ENCODE data around the gene KCTD14. TPM values are rescaled to one million over a fixed set of nuclear protein-coding genes. Genes with fewer than 3 reads are reported as not detected.
"Not testable (repeated sequence)": the region's sequence is repeated elsewhere in the genome, so short reads cannot be mapped to it uniquely, and the experiment has no call there.

Gene KCTD14
- polyA plus RNA-seq, 4 donors, result 13.1 to 16.8 (median 14.6) TPM

- DNase-seq (ENCODE audit: low read depth in 4 of 4, low spot score in 3 of 4), result no peak
These were observed 25.5 kb upstream of the KCTD14 start for GRCh38 chr11:78048561-78048960.

GRCh38 chr11:78046486-78046854 lies 23.4 kb upstream of the KCTD14 start:
- DNase-seq (ENCODE audit: low read depth in 4 of 4, low spot score in 3 of 4), result no peak

GRCh38 chr11:78045851-78046485 lies 22.9 kb upstream of the KCTD14 start:
- DNase-seq (ENCODE audit: low read depth in 4 of 4, low spot score in 3 of 4), result peak in 3 of 4 donors; percentile 64 to 77 (median 72)

GRCh38 chr11:78044706-78045105 lies 21.6 kb upstream of the KCTD14 start:
- DNase-seq (ENCODE audit: low read depth in 4 of 4, low spot score in 3 of 4), result no peak

- DNase-seq (ENCODE audit: low read depth in 4 of 4, low spot score in 3 of 4), result no peak
These were observed 18.9 kb upstream of the KCTD14 start for GRCh38 chr11:78041843-78042440.

- DNase-seq (ENCODE audit: low read depth in 4 of 4, low spot score in 3 of 4), result not testable (repeated sequence)
These were observed 18.3 kb upstream of the KCTD14 start for GRCh38 chr11:78041380-78041719.

GRCh38 chr11:78040691-78041379 lies 17.8 kb upstream of the KCTD14 start:
- no peak for DNase-seq (ENCODE audit: low read depth in 4 of 4, low spot score in 3 of 4)

- DNase-seq (ENCODE audit: low read depth in 4 of 4, low spot score in 3 of 4), result no peak
These were observed 17.0 kb upstream of the KCTD14 start for GRCh38 chr11:78039919-78040671.

GRCh38 chr11:78039391-78039918 lies 16.4 kb upstream of the KCTD14 start:
- no peak for DNase-seq (ENCODE audit: low read depth in 4 of 4, low spot score in 3 of 4)

GRCh38 chr11:78038697-78039313 lies 15.7 kb upstream of the KCTD14 start:
- DNase-seq (ENCODE audit: low read depth in 4 of 4, low spot score in 3 of 4), result no peak

- no peak for DNase-seq (ENCODE audit: low read depth in 4 of 4, low spot score in 3 of 4)
These were observed 14.9 kb upstream of the KCTD14 start for GRCh38 chr11:78037825-78038620.

GRCh38 chr11:78037056-78037455 lies 14.0 kb upstream of the KCTD14 start:
- no peak for DNase-seq (ENCODE audit: low read depth in 4 of 4, low spot score in 3 of 4)

- DNase-seq (ENCODE audit: low read depth in 4 of 4, low spot score in 3 of 4), result no peak
These were observed 13.2 kb upstream of the KCTD14 start for GRCh38 chr11:78036313-78036712.

- DNase-seq (ENCODE audit: low read depth in 4 of 4, low spot score in 3 of 4), result no peak
These were observed 11.5 kb upstream of the KCTD14 start for GRCh38 chr11:78034623-78035022.

GRCh38 chr11:78033040-78033439 lies 10.0 kb upstream of the KCTD14 start:
- no peak for DNase-seq (ENCODE audit: low read depth in 4 of 4, low spot score in 3 of 4)

GRCh38 chr11:78032090-78032489 lies 9.0 kb upstream of the KCTD14 start:
- DNase-seq (ENCODE audit: low read depth in 4 of 4, low spot score in 3 of 4), result no peak

- no peak for DNase-seq (ENCODE audit: low read depth in 4 of 4, low spot score in 3 of 4)
These were observed 8.6 kb upstream of the KCTD14 start for GRCh38 chr11:78031629-78032028.

- DNase-seq (ENCODE audit: low read depth in 4 of 4, low spot score in 3 of 4), result peak in 3 of 4 donors; percentile 66 to 76 (median 69)
These were observed 7.6 kb upstream of the KCTD14 start for GRCh38 chr11:78030429-78031325.

GRCh38 chr11:78028423-78028822 lies 5.3 kb upstream of the KCTD14 start:
- DNase-seq (ENCODE audit: low read depth in 4 of 4, low spot score in 3 of 4), result not testable (repeated sequence)
